GM19455 (cell line): Measurements from ENCODE around the gene C22orf23.
A peak's percentile ranks its signal among the peaks of the same experiment; 100 is the strongest.

Source experiments
- ATAC-seq: cut with Tn5 transposase; IDR thresholded peaks from one replicate; pipeline ENCODE4 v1.9.1; 2021; ENCODE audit not compliant: unreplicated experiment

C22orf23 gene

DNA sequence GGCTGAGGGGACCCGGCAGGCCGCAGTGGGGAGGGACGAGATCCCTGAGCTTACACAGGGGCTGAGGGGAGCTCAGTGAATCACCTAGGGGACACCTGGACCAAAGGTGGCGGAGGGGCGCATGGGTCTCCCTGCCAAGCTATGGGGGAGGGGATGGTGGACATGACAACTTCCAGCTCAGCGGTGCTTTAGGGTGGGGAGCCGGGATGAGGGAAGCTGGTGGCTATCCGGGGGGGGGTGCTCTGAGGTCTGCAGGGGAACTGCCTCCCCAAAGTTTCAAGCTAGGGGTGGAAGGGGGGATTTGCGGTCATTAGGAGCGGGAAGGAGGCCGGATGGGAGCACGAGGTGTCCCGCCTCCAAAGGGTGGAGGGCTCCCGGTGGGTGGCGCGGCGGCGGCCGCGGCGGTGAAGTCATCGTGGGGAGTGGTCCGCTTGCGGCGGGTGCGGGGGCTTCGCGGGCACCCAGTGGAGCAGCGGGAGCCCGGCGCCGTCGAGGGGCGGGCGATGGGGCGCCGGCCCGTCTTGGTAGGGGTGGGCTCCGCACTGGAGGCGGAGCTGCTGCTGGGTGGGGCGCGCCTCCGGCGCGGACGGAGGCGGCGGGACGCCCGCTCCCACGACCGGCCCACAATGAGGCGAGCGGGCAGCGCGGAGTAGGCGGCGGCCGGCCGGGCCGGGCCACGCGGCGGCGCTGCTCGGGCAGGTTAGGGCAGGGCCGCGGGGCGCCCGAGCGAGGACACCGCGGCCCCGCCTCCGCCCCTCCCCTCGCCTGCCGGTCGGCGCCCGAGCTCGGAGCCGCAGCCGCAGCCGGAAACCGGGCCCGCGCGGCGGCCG lies 47.7 kb downstream of the C22orf23 start, which contains the start of gene MICALL1:
TSS of gene MICALL1 (plus strand) at position 764 of the 830 bp plus-strand sequence. CDS start 126 bp downstream, outside the sequence.
- ATAC-seq: no peak

DNA sequence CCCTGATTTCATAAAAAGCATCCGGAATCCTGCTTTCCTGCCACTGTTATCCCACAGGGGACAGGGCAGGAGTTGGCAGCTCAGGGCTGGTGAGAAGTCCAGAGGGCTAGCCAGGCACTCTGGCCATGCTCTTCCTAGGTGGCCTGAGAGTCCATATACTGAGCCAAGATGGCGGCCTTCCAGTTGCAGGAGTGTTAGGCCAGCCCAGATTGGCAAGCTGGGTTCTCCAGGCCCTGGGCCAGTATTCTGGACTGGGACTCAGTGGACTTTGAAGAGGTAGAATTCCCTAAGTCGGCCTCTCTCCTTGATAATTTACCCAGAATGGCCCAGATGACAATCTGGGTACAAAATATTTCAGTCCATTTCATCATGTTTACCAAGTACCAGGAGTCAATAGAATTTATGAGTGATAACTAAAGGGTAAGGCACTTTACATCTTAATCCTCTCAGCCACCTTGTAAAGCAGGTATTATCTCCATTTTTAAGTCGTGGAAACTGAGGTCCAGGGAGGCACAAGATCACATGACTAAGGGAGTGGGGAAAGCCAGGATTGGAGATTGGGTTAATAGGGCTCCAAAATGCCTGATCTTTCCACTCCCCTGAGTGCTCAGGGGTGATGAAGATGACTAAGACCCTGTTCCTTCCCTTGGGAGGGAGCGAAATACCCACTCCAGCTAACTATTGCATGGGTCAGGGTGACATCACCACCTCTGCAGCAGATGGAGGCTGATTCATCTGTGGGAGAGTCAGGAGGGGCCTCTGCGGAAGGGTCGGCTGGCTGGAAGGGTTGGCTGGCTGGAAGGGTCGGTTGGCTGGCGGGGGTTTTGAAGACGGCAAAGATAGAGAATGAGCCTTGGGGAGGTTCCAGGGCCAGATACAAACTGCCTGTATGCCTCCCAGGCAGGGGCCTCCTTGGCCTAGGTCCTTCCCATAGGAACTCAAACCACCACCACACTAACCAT lies 48.5 kb downstream of the C22orf23 start:
- no peak for ATAC-seq

DNA sequence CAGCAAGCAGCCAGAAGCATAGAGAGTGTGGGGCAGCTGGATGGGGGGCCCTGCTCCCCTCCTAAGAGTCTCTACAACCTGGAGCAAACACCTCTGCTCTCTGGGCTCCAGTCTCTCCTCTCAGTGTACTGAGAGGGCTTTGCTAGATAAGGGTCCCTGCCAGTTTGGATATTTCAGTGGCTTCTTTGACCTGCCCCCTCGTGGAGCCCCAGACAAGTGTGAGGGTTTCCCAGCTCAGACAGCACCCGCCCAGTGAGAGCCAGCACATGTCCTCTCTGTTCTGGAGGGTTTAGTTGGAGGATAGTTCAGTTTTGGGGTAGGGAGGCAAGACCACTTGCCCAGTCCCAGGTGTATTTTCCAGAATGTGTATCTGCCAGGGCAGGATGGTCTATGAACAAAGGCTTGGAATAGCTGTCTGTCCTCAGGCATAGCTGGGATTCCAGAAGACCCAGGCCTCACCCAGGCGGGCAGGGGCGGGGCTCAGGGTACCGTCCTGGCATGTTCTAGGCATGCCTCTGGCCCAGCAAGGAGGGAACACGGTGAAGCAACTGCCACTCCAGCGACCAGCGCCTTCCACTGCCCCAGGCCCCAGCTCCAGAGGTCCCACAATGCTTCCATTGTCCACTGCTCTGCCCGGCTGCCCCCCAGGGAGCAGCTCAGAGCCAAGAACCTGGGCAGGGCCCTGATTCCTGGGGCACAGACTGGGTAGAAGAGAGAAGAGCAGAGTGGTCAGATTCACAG lies 54.8 kb downstream of the C22orf23 start:
- no peak for ATAC-seq

DNA sequence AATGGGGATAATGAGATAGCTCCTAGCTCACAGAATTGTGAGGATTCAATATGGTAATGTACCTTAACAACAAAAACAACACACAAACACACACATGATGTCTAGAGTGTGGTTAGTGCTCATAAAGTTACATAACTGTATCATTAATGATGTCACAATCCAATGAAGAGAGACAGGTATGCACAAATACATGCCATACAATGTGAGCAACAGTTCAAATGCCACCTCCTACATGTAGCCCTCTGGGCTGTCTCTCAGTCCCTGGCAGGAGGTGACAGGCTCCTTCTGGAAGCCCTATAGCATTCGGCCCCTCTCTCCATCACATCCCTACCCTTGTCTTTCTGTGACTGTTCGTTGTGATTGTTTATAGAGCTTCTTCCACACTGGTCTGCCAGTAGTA lies 55.6 kb downstream of the C22orf23 start:
- no peak for ATAC-seq

DNA sequence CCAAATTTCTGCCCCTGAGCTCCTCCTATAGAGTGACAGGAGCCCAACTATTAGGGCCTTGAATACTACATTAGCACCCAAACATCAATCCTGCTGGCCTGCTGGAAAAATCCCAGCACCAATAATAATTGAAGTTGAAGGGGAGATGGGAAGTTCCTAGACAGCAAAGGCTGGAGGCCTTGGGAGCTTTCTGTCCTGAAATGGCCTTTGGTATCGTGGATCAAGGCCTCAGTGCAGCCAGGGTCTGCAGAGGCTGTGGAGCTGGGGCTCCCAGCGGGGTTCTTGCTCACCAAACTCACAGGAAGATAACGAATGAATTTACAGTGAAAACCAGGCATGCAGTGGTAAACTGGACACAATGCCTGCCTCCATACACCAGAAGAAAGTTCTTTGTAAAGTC lies 56.5 kb downstream of the C22orf23 start:
- ATAC-seq: no peak

DNA sequence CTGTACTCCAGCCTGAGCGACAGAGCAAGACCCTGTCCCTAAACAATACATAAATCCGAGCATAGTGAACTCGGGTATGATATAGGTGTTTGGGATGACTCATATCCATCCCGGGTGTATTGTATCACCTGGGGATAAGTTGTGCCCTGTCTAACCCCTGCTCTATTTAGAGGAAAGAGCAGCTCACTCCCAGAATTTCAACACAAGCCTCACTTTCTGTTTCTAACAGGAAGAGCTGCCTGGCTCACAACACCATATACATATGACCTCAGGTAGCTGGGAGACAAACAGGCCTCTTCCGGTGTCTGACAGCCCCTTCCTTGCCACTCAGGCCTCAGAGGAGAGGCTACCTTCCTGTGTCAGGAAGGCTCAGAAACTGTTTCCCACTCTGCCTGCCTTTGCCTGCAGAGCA lies 57.2 kb downstream of the C22orf23 start:
- ATAC-seq: peak; percentile 72

DNA sequence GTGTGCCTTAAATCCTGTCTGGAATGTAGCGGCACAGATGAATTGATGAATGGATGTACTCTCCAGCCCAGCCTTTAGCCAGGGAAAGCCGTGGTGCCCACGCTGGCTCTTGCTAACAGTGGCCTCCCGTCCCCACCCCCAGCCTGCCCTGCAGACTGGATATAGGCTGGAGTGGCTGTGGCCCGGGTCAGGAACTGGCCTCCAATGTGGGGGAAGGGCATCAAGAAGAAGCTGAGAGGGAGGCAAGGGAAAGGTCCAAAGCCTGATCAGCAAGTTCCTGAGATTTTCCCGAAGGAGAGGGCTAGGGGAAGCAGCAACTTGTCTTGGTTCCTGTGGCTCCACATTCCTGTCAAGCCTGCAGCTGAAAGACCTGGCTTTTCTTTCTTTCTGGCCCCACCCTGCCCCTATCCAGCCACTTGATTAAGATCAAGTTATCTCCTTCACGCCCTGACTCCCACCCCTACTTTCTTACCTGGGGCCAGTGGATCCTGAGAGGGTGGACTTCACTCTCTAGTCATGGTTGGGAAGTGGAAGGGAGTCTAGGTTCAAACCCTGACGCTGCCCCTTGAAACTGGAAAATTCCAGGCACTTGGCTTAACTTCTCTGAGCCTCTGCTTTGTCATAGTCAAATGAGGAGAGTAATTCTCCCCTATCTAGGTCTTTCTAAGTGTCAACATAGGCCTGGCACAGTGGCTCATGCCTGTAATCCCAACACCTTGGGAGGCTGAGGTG lies 58.3 kb downstream of the C22orf23 start:
- no peak for ATAC-seq

DNA sequence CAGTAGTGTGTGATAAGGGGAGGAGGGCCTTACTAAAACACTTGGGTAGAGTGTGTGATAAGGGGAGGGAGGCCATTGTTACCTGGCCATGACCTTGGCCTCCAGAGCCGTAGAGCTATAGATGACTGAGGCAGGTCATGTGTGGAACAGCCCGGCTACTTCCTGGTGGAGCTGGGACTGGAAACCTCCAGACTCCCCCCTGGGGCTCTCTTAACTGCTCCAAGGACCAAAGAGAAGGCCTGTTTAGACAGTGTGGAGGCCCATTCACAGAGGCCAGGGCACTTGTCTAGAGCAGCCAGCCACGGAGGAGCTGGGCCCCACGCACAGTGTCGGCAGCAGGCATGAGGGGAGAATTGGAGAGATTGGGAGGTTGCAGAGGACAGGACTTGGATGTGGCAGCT lies 59.8 kb downstream of the C22orf23 start:
- ATAC-seq: no peak
